Neural progenitor cell (in vitro differentiated cells): ENCODE data around the gene LPP. TPM values are rescaled to one million over a fixed set of nuclear protein-coding genes. Genes with fewer than 3 reads are reported as not detected.
"Not testable (repeated sequence)": the region's sequence is repeated elsewhere in the genome, so short reads cannot be mapped to it uniquely, and the experiment has no call there.

Source experiments
- DNase-seq: peaks from one replicate; pipeline ENCODE4 v3.0.0-alpha.2; 2016; ENCODE audit warnings: low spot score
- H2AFZ ChIP-seq: fragments of 200-600 bp; sonication (generic); replicated peaks from 2 replicates; pipeline ENCODE4 v1.6.1; 2016; ENCODE audit warnings: antibody characterized with exemption
- H3F3A ChIP-seq: fragments of 200-600 bp; sonication (generic); 2 replicates; pipeline ENCODE4 v1.6.1; 2016; ENCODE audit warnings: antibody characterized with exemption, low read depth
- H3K27ac ChIP-seq: fragments of 200-600 bp; sonication (generic); 2 replicates; pipeline ENCODE4 v1.5.1; 2016; ENCODE audit warnings: mild to moderate bottlenecking
- H3K27me3 ChIP-seq: fragments of 200-600 bp; sonication (generic); 2 replicates; pipeline ENCODE4 v1.6.1; 2016; ENCODE audit warnings: mild to moderate bottlenecking, moderate library complexity
- H3K36me3 ChIP-seq: fragments of 200-600 bp; sonication (generic); 2 replicates; pipeline ENCODE4 v1.5.1; 2016
- H3K4me1 ChIP-seq: fragments of 200-600 bp; sonication (generic); 2 replicates; pipeline ENCODE4 v1.6.1; 2016; ENCODE audit warnings: mixed run types
- H3K4me2 ChIP-seq: fragments of 200-600 bp; sonication (generic); 2 replicates; pipeline ENCODE4 v1.6.1; 2016
- H3K4me3 ChIP-seq: fragments of 200-600 bp; sonication (generic); 2 replicates; pipeline ENCODE4 v1.5.1; 2016
- H3K79me2 ChIP-seq: fragments of 200-600 bp; sonication (generic); 2 replicates; pipeline ENCODE4 v1.6.1; 2016; ENCODE audit warnings: low read depth
- H3K9ac ChIP-seq: fragments of 200-600 bp; sonication (generic); 2 replicates; pipeline ENCODE4 v1.6.1; 2016
- H3K9me3 ChIP-seq: fragments of 200-600 bp; sonication (generic); 2 replicates; pipeline ENCODE4 v1.5.1; 2016; ENCODE audit warnings: low read depth
- H4K20me1 ChIP-seq: fragments of 200-600 bp; sonication (generic); 2 replicates; pipeline ENCODE4 v1.6.1; 2016; ENCODE audit warnings: low read depth
- H3K27ac Mint-ChIP-seq: 3 replicates; pipeline ENCODE4 v1.8.0; 2021; ENCODE audit warnings: mixed read lengths
- H3K27me3 Mint-ChIP-seq: 2 replicates; pipeline ENCODE4 v1.8.0; 2022; ENCODE audit warnings: low read depth, mild to moderate bottlenecking, inconsistent platforms, moderate library complexity, mixed read lengths; ENCODE audit not compliant: insufficient read depth
- H3K36me3 Mint-ChIP-seq: 3 replicates; pipeline ENCODE4 v1.8.0; 2021; ENCODE audit warnings: mixed read lengths
- H3K4me1 Mint-ChIP-seq: 3 replicates; pipeline ENCODE4 v1.8.0; 2021; ENCODE audit warnings: mixed read lengths
- H3K4me3 Mint-ChIP-seq: 3 replicates; pipeline ENCODE4 v1.8.0; 2021; ENCODE audit warnings: mild to moderate bottlenecking, moderate library complexity, mixed read lengths
- H3K9me3 Mint-ChIP-seq: 3 replicates; pipeline ENCODE4 v1.8.0; 2020; ENCODE audit warnings: mixed read lengths
- EZH2 ChIP-seq: fragments of 200-600 bp; sonication (generic); IDR thresholded peaks from 2 replicates; pipeline ENCODE4 v1.6.1; 2017; ENCODE audit warnings: antibody characterized with exemption, mild to moderate bottlenecking, moderate library complexity
- EZH2phosphoT487 ChIP-seq: fragments of 200-600 bp; sonication (generic); IDR thresholded peaks from 2 replicates; pipeline ENCODE4 v1.6.1; 2017; ENCODE audit warnings: antibody characterized with exemption
- total RNA-seq: library from RNA; depleted of rRNA; stranded (reverse); fragments of >200 nt; gene quantifications from 2 replicates; pipeline ENCODE4 v1.2.3, GENCODE V29; 2015; ENCODE audit warnings: low replicate concordance
- TF ChIP-seq, protein P1 (sequence below): fragments of 200-600 bp; sonication (generic); IDR thresholded peaks from 2 replicates; pipeline ENCODE4 v1.5.1; 2017; ENCODE audit warnings: antibody characterized with exemption, mild to moderate bottlenecking

LPP gene
- total RNA-seq, 1 donor from 2014 or later, result 18.9 TPM

DNA sequence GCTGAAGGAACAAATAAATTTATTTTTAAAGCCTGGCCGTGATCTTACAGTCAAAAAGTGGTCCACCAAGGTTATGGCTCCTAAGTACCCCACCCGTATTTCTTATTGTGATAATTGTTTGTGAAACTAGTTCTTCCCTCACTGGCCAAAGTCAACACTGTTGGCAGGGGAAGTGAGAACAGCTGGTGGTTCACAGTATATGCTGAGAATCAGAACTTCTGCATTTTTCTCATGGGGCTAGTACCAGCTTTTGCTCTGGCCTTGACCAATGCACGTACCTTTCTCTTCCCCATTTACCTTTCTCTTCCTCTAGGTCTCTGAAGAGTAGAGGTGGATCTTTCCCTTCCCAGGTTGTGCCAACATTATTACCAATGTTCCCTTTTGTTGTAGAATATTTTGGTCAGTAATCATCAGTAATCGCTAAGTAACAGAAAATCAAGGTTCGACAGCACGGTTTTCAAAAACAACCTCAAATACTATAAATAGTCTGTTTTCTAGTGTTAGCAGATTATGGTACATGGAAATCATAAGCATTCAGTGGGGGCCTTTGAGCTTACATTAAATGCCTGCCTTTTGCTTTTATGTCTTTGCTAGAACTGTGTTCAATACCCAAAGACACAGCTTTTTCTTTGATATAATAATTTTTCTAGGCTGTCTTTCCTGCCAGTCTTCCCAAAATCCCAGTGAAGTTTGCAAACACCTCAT lies 268.0 kb downstream of the LPP start:
- H3F3A ChIP-seq, result no peaks in the 10 kb centered on the region
- H3K36me3 ChIP-seq, result no peaks in the 10 kb centered on the region
- TF ChIP-seq, protein P1, sequence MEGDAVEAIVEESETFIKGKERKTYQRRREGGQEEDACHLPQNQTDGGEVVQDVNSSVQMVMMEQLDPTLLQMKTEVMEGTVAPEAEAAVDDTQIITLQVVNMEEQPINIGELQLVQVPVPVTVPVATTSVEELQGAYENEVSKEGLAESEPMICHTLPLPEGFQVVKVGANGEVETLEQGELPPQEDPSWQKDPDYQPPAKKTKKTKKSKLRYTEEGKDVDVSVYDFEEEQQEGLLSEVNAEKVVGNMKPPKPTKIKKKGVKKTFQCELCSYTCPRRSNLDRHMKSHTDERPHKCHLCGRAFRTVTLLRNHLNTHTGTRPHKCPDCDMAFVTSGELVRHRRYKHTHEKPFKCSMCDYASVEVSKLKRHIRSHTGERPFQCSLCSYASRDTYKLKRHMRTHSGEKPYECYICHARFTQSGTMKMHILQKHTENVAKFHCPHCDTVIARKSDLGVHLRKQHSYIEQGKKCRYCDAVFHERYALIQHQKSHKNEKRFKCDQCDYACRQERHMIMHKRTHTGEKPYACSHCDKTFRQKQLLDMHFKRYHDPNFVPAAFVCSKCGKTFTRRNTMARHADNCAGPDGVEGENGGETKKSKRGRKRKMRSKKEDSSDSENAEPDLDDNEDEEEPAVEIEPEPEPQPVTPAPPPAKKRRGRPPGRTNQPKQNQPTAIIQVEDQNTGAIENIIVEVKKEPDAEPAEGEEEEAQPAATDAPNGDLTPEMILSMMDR, result no peak
- TF ChIP-seq EZH2phosphoT487, result no peak
- no peak for TF ChIP-seq EZH2
- H3K36me3 Mint-ChIP-seq, result peaks cover 23% of the 10 kb centered on the region
- no peak overlapping the region for H3K4me2 ChIP-seq
- H3K4me3 ChIP-seq, result no peak overlapping the region
- no peaks in the 10 kb centered on the region for H3K27me3 Mint-ChIP-seq
- H3K27ac Mint-ChIP-seq, result no peak overlapping the region
- H3K27me3 ChIP-seq, result no peaks in the 10 kb centered on the region
- H3K4me1 ChIP-seq, result no peaks in the 10 kb centered on the region
- no peak overlapping the region for H3K4me3 Mint-ChIP-seq
- H3K9me3 ChIP-seq, result no peaks in the 10 kb centered on the region
- no peaks in the 10 kb centered on the region for H4K20me1 ChIP-seq
- H2AFZ ChIP-seq, result no peak overlapping the region
- no peak for DNase-seq
- H3K79me2 ChIP-seq, result peaks cover 7% of the 10 kb centered on the region
- H3K4me1 Mint-ChIP-seq, result no peaks in the 10 kb centered on the region
- no peak overlapping the region for H3K27ac ChIP-seq
- peaks cover 39% of the 10 kb centered on the region for H3K9me3 Mint-ChIP-seq
- no peak overlapping the region for H3K9ac ChIP-seq

DNA sequence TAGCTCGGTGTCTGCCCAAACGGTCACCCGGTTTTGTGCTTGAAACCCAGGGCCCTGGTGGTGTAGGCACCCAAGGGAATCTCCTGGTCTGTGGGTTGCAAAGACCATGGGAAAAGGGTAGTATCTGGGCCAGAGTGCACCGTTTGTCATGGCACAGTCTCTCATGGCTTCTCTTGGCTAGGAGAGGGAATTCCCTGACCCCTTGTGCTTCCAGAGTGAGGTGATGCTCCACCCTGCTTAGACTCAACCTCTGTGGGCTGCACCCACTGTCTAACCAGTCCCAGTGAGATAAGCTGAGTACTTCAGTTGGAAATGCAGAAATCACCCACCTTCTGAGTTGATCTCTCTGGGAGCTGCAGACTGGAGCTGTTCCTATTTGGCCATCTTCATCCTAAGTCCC lies 274.0 kb downstream of the LPP start:
- not testable (repeated sequence) for H3K4me3 Mint-ChIP-seq, H3K4me1 Mint-ChIP-seq, H3K27me3 Mint-ChIP-seq

DNA sequence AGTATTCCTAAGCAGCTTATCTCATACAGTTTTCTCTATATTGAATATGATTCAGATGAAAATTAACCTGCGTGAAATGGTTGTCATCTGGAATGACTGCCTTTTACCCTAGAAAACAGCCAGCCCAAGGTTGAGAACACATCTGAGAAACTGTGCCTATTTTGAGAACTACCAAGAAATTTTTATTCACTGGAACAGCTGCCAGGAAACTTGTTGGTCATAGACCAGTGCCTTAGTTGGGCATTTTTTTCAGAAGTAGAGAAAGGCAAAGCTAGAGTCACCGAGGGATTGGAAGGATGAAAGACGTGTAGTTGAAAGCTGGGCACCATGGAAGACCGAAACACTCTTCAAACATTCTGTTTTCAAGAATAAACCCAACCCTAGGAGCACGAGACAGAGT lies 277.1 kb downstream of the LPP start:
- Mint-ChIP-seq H3K9me3 (peaks cover 15% of the 10 kb centered on the region), H3K4me3 (no peak overlapping the region), H3K4me1 (peaks cover 9% of the 10 kb centered on the region), H3K27ac (no peak overlapping the region), H3K27me3 (no peaks in the 10 kb centered on the region), H3K36me3 (peaks cover 12% of the 10 kb centered on the region)
- no peaks in the 10 kb centered on the region for H4K20me1 ChIP-seq
- H3F3A ChIP-seq, result no peaks in the 10 kb centered on the region
- H3K4me2 ChIP-seq, result no peak overlapping the region
- H3K4me3 ChIP-seq, result no peak overlapping the region
- no peak overlapping the region for H3K27ac ChIP-seq
- no peaks in the 10 kb centered on the region for H3K4me1 ChIP-seq
- TF ChIP-seq, protein P1, result no peak
- no peak for TF ChIP-seq EZH2
- TF ChIP-seq EZH2phosphoT487, result no peak
- H3K79me2 ChIP-seq, result peaks cover 7% of the 10 kb centered on the region
- H3K36me3 ChIP-seq, result no peaks in the 10 kb centered on the region
- DNase-seq, result no peak
- no peaks in the 10 kb centered on the region for H3K9me3 ChIP-seq
- H3K27me3 ChIP-seq, result no peaks in the 10 kb centered on the region
- no peak overlapping the region for H2AFZ ChIP-seq
- no peak overlapping the region for H3K9ac ChIP-seq

More for the DNA sequence above, 274.0 kb downstream of the LPP start:
- not testable (repeated sequence) for H3K4me3 ChIP-seq, H3K4me2 ChIP-seq, H3K9me3 ChIP-seq, H3K27me3 ChIP-seq, H3K79me2 ChIP-seq, H3F3A ChIP-seq, H3K4me1 ChIP-seq, H3K36me3 ChIP-seq, H2AFZ ChIP-seq, H4K20me1 ChIP-seq, DNase-seq, H3K27ac ChIP-seq, H3K27ac Mint-ChIP-seq, H3K9ac ChIP-seq
- Mint-ChIP-seq H3K36me3 (peaks cover 24% of the 10 kb centered on the region), H3K9me3 (peaks cover 40% of the 10 kb centered on the region)

DNA sequence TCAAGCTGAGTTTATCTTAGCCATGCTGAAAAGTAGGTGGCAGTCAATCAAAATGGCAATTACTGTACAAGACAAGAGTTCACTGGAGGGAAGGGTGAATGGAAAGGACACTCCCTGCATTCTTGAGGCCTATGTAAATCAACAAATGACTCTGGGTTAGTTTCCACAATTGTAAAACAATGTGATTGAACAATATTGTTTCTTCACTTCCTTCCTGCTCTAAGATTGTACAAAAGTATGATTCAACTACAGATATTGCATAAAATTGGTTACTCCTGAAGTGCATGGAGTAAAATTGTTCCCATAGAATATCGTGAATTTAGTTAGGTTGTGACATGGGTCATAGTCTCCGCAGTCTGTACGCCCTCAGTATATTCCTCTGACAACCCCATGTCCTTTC lies 277.6 kb downstream of the LPP start:
- Mint-ChIP-seq H3K36me3 (peaks cover 10% of the 10 kb centered on the region), H3K4me3 (no peak overlapping the region), H3K9me3 (peaks cover 10% of the 10 kb centered on the region), H3K27ac (no peak overlapping the region), H3K4me1 (peaks cover 9% of the 10 kb centered on the region), H3K27me3 (no peaks in the 10 kb centered on the region)
- no peaks in the 10 kb centered on the region for H3K9me3 ChIP-seq
- H3K4me2 ChIP-seq, result no peak overlapping the region
- DNase-seq, result no peak
- TF ChIP-seq, protein P1, result no peak
- TF ChIP-seq EZH2, result no peak
- TF ChIP-seq EZH2phosphoT487, result no peak
- no peak overlapping the region for H2AFZ ChIP-seq
- H3K9ac ChIP-seq, result no peak overlapping the region
- H3K4me1 ChIP-seq, result no peaks in the 10 kb centered on the region
- H3K27ac ChIP-seq, result no peak overlapping the region
- no peaks in the 10 kb centered on the region for H4K20me1 ChIP-seq
- H3K27me3 ChIP-seq, result no peaks in the 10 kb centered on the region
- H3F3A ChIP-seq, result no peaks in the 10 kb centered on the region
- no peaks in the 10 kb centered on the region for H3K36me3 ChIP-seq
- H3K79me2 ChIP-seq, result peaks cover 2% of the 10 kb centered on the region
- H3K4me3 ChIP-seq, result no peak overlapping the region
